HepG2 (cell line): ENCODE results near the gene GATA5. TPM values are rescaled to one million over a fixed set of nuclear protein-coding genes. Genes with fewer than 3 reads are reported as not detected.

Experiments used
- CCDC6 ChIP-seq: sonication (generic); formaldehyde crosslinking; IDR thresholded peaks from 2 replicates; pipeline ENCODE4 v1.8.1; 2022; ENCODE audit warnings: mild to moderate bottlenecking, missing genetic modification reagents, moderate library complexity
- FOXA1 ChIP-seq, 2 experiments: fragments of 450-650 bp in 1 of 2; sonication (generic) in 1 of 2; formaldehyde crosslinking in 1 of 2; IDR thresholded peaks; 2 replicates each; pipeline versions ENCODE4 v1.4.0 to v1.6.1; 2016 to 2020; ENCODE audit warnings: missing genetic modification reagents in 1 of 2
- FOXP1 ChIP-seq, 2 experiments: fragments of 450-650 bp in 1 of 2; IDR thresholded peaks; 2 replicates each; pipeline ENCODE4 v1.6.1; 2017 to 2018; ENCODE audit warnings: antibody characterized with exemption in 1 of 2
- HES4 ChIP-seq: sonication (generic); formaldehyde crosslinking; IDR thresholded peaks from 2 replicates; pipeline ENCODE4 v1.9.0; 2021; ENCODE audit warnings: mild to moderate bottlenecking, missing genetic modification reagents, borderline replicate concordance
- NFATC3 ChIP-seq: sonication (generic); formaldehyde crosslinking; IDR thresholded peaks from 2 replicates; pipeline ENCODE4 v1.5.1; 2020; ENCODE audit warnings: mild to moderate bottlenecking, missing genetic modification reagents
- REST ChIP-seq, 2 experiments: IDR thresholded peaks; 2 replicates each; pipeline ENCODE4 v1.6.1; 2011 to 2012; ENCODE audit warnings: low read length in 2 of 2, borderline replicate concordance in 1 of 2, low read depth in 1 of 2, mild to moderate bottlenecking in 1 of 2, moderate library complexity in 1 of 2
- SP5 ChIP-seq: IDR thresholded peaks from 2 replicates; pipeline ENCODE4 v1.6.1; 2016; ENCODE audit warnings: low read depth, borderline replicate concordance
- THAP9 ChIP-seq: sonication (generic); formaldehyde crosslinking; IDR thresholded peaks from 2 replicates; pipeline ENCODE4; 2020; ENCODE audit warnings: missing genetic modification reagents, mild to moderate bottlenecking, borderline replicate concordance
- ZNF292 ChIP-seq: sonication (generic); formaldehyde crosslinking; IDR thresholded peaks from 2 replicates; pipeline ENCODE4 v1.8.1; 2022; ENCODE audit warnings: mild to moderate bottlenecking, low read depth, missing genetic modification reagents, borderline replicate concordance
- ZNF337 ChIP-seq: sonication (generic); formaldehyde crosslinking; IDR thresholded peaks from 2 replicates; pipeline ENCODE4 v1.5.1; 2020; ENCODE audit warnings: missing genetic modification reagents, low read depth, mild to moderate bottlenecking, borderline replicate concordance
- ZNF660 ChIP-seq: sonication (generic); formaldehyde crosslinking; IDR thresholded peaks from 2 replicates; pipeline ENCODE4 v1.5.1; 2020; ENCODE audit warnings: mild to moderate bottlenecking, low read depth, missing genetic modification reagents, borderline replicate concordance
- polyA plus RNA-seq, 8 experiments: library from polyadenylated mRNA; depleted of rRNA in 3 of 8; stranded (reverse) in 7 of 8; unstranded in 1 of 8; fragments of >200 nt; fragmentation: Illumina TruSeq in 4 of 8; extraction: Trizol in 4 of 8; gene quantifications; 2 replicates each; pipeline versions ENCODE4 v1.2.1 to v1.2.3, GENCODE V29; 2011 to 2016; ENCODE audit warnings: low read depth in 4 of 8, missing spikeins in 1 of 8, mixed read lengths in 1 of 8; ENCODE audit not compliant: insufficient read depth in 1 of 8
- total RNA-seq, 5 experiments: library from RNA; depleted of rRNA; stranded (reverse); fragments of >200 nt; fragmentation: Illumina TruSeq; extraction: Trizol; gene quantifications; 2 replicates each; pipeline ENCODE4 v1.2.3, GENCODE V29; 2016; ENCODE audit warnings: low read depth in 1 of 5
- TF ChIP-seq, protein P1 (sequence below), 2 experiments: fragments of 450-650 bp in 1 of 2; sonication (generic) in 1 of 2; formaldehyde crosslinking in 1 of 2; IDR thresholded peaks; 2 replicates each; pipeline versions ENCODE4 v1.6.1 to v1.8.0; 2016 to 2022; ENCODE audit warnings: antibody characterized with exemption in 1 of 2, mild to moderate bottlenecking in 1 of 2, missing genetic modification reagents in 1 of 2

The GATA5 gene
- total and polyA plus RNA-seq, 2 of the 13 experiments (the other 11 are each of a cell fraction or from before 2014, with no cell fraction given), result 0.12 to 0.20 TPM

- TF ChIP-seq, protein P1, sequence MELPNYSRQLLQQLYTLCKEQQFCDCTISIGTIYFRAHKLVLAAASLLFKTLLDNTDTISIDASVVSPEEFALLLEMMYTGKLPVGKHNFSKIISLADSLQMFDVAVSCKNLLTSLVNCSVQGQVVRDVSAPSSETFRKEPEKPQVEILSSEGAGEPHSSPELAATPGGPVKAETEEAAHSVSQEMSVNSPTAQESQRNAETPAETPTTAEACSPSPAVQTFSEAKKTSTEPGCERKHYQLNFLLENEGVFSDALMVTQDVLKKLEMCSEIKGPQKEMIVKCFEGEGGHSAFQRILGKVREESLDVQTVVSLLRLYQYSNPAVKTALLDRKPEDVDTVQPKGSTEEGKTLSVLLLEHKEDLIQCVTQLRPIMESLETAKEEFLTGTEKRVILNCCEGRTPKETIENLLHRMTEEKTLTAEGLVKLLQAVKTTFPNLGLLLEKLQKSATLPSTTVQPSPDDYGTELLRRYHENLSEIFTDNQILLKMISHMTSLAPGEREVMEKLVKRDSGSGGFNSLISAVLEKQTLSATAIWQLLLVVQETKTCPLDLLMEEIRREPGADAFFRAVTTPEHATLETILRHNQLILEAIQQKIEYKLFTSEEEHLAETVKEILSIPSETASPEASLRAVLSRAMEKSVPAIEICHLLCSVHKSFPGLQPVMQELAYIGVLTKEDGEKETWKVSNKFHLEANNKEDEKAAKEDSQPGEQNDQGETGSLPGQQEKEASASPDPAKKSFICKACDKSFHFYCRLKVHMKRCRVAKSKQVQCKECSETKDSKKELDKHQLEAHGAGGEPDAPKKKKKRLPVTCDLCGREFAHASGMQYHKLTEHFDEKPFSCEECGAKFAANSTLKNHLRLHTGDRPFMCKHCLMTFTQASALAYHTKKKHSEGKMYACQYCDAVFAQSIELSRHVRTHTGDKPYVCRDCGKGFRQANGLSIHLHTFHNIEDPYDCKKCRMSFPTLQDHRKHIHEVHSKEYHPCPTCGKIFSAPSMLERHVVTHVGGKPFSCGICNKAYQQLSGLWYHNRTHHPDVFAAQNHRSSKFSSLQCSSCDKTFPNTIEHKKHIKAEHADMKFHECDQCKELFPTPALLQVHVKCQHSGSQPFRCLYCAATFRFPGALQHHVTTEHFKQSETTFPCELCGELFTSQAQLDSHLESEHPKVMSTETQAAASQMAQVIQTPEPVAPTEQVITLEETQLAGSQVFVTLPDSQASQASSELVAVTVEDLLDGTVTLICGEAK (IDR thresholded peaks at IDR 0.05), result no peak
- TF ChIP-seq, protein P1 (CRISPR knock-in tag; IDR thresholded peaks at IDR 0.05), result no peak
- TF ChIP-seq NFATC3 (CRISPR knock-in tag) (no peak), FOXA1 (IDR thresholded peaks at IDR 0.05) (no peak), FOXA1 (CRISPR knock-in tag; IDR thresholded peaks at IDR 0.05) (0 out of 2 replicates have a peak, but pooled peaks have one; percentile 30), REST (IDR thresholded peaks at IDR 0.05; ENCODE audit: borderline replicate concordance in 1 of 2, low read depth in 1 of 2, low read length in 2 of 2) (no peak), CCDC6 (0 out of 2 replicates have a peak, but pooled peaks have one; percentile 38), HES4 (CRISPR knock-in tag) (0 out of 2 replicates have a peak, but pooled peaks have one; percentile 27), ZNF292 (CRISPR knock-in tag) (0 out of 2 replicates have a peak, but pooled peaks have one; percentile 40), SP5 (CRISPR knock-in tag) (no peak), FOXP1 (IDR thresholded peaks at IDR 0.05) (no peak), FOXP1 (CRISPR knock-in tag; IDR thresholded peaks at IDR 0.05) (no peak), ZNF660 (CRISPR knock-in tag) (no peak), THAP9 (CRISPR knock-in tag) (0 out of 2 replicates have a peak, but pooled peaks have one; percentile 23), ZNF337 (CRISPR knock-in tag) (no peak)
Observed at GRCh38 chr20:62426699-62427131, 49.1 kb downstream of the GATA5 start (continued).
